Uterus (tissue), 4 donors: Measurements from ENCODE around the gene TUBB4A. TPM values are rescaled to one million over a fixed set of nuclear protein-coding genes. Genes with fewer than 3 reads are reported as not detected.

Experiments
- DNase-seq, 2 donors: peaks; one replicate each; pipeline ENCODE4 v3.0.0-alpha.2; 2019 to 2020
- H3K27ac ChIP-seq, 2 donors: fragments of 200-600 bp; sonication (generic); 1 replicate in 1 of 2; 2 replicates in 1 of 2; pipeline ENCODE4 v1.5.1; 2016 to 2018
- H3K27me3 ChIP-seq, 2 donors: fragments of 200-600 bp; sonication (generic); one replicate each; pipeline ENCODE4 v1.5.1; 2018 to 2019; ENCODE audit warnings: control low read depth in 1 of 2
- H3K36me3 ChIP-seq, 2 donors: fragments of 200-600 bp; sonication (generic); one replicate each; pipeline ENCODE4 v1.5.1; 2019; ENCODE audit warnings: control low read depth in 1 of 2
- H3K4me1 ChIP-seq, 2 donors: fragments of 200-600 bp; sonication (generic); one replicate each; pipeline ENCODE4 v1.5.1; 2018 to 2019; ENCODE audit warnings: control low read depth in 1 of 2
- H3K4me3 ChIP-seq, 2 donors: fragments of 200-600 bp; sonication (generic); 1 replicate in 1 of 2; 2 replicates in 1 of 2; pipeline ENCODE4 v1.5.1; 2018 to 2019; ENCODE audit warnings: mild to moderate bottlenecking in 1 of 2
- H3K9me3 ChIP-seq, 2 donors: fragments of 200-600 bp; sonication (generic); one replicate each; pipeline ENCODE4 v1.5.1; 2019; ENCODE audit warnings: control low read depth in 1 of 2
- CTCF ChIP-seq, 4 experiments: fragments of 200-600 bp in 2 of 4; fragments of 450-650 bp in 2 of 4; sonication (generic) in 2 of 4; IDR thresholded peaks; one replicate each; pipeline ENCODE4 v1.5.1; 2016 to 2019; ENCODE audit warnings: antibody characterized with exemption in 4 of 4, mild to moderate bottlenecking in 2 of 4, moderate library complexity in 1 of 4
- POLR2A ChIP-seq, 2 donors: fragments of 450-650 bp; IDR thresholded peaks; one replicate each; pipeline ENCODE4 v1.6.1; 2016; ENCODE audit warnings: antibody characterized with exemption in 2 of 2, mild to moderate bottlenecking in 1 of 2, moderate library complexity in 1 of 2
- intact Hi-C: fragments of 100-400 bp; cut with DNase I; formaldehyde crosslinking; loops from one replicate; pipeline ENCODE4 v1.15.1; 2023; ENCODE audit warnings: low total_unique reads
- total RNA-seq, 4 donors: library from RNA; depleted of rRNA in 3 of 4; stranded (reverse); fragments of >200 nt in 3 of 4; gene quantifications; one replicate each; pipeline versions ENCODE4 v1.1.0 to v1.2.4, GENCODE V29; 2014 to 2023
- donor health status: DM: yes; HTN: yes; CAD: no.

TUBB4A gene
- total RNA-seq, 4 donors from 2014 or later = 2.3 to 4.4 TPM; not detected in 2

- intact Hi-C loops = no loop called here
- H3K4me3 ChIP-seq = no peak overlapping the region
- H3K36me3 ChIP-seq = no peaks in the 10 kb centered on the region
- no peak for TF ChIP-seq POLR2A (IDR thresholded peaks at IDR 0.05)
- no peak for TF ChIP-seq CTCF (IDR thresholded peaks at IDR 0.05)
- DNase-seq = no peak
- no peak overlapping the region for H3K27ac ChIP-seq
- no peaks in the 10 kb centered on the region for H3K4me1 ChIP-seq
- peaks cover 0 to 7% of the 10 kb centered on the region in 2 donors for H3K9me3 ChIP-seq
- no peaks in the 10 kb centered on the region for H3K27me3 ChIP-seq
Observed at GRCh38 chr19:6455924-6456323, 46.2 kb downstream of the TUBB4A start.

- no peak for TF ChIP-seq POLR2A (IDR thresholded peaks at IDR 0.05)
- TF ChIP-seq CTCF (IDR thresholded peaks at IDR 0.05) = no peak
- Histone ChIP-seq H3K9me3 (peaks cover 0 to 7% of the 10 kb centered on the region in 2 donors), H3K27me3 (no peaks in the 10 kb centered on the region), H3K4me1 (no peaks in the 10 kb centered on the region), H3K27ac (no peak overlapping the region), H3K4me3 (no peak overlapping the region), H3K36me3 (no peaks in the 10 kb centered on the region)
- no peak for DNase-seq
- intact Hi-C loops = no loop called here
Observed at GRCh38 chr19:6453951-6454565, 48.1 kb downstream of the TUBB4A start.

- TF ChIP-seq POLR2A (IDR thresholded peaks at IDR 0.05) (no peak), CTCF (IDR thresholded peaks at IDR 0.05) (no peak)
- DNase-seq = no peak
- Histone ChIP-seq H3K4me3 (no peak overlapping the region), H3K27me3 (no peaks in the 10 kb centered on the region), H3K27ac (no peak overlapping the region), H3K36me3 (no peaks in the 10 kb centered on the region), H3K9me3 (peaks cover 0 to 7% of the 10 kb centered on the region in 2 donors), H3K4me1 (no peaks in the 10 kb centered on the region)
- intact Hi-C loops = no loop called here
Observed at GRCh38 chr19:6452899-6453298, 49.2 kb downstream of the TUBB4A start.

- no peaks in the 10 kb centered on the region for H3K27me3 ChIP-seq
- no peaks in the 10 kb centered on the region for H3K36me3 ChIP-seq
- H3K4me3 ChIP-seq = no peak overlapping the region
- intact Hi-C loops = no loop called here
- no peaks in the 10 kb centered on the region for H3K4me1 ChIP-seq
- peaks cover 0 to 7% of the 10 kb centered on the region in 2 donors for H3K9me3 ChIP-seq
- TF ChIP-seq POLR2A (IDR thresholded peaks at IDR 0.05) (no peak), CTCF (IDR thresholded peaks at IDR 0.05) (no peak)
- DNase-seq = no peak
- H3K27ac ChIP-seq = no peak overlapping the region
Observed at GRCh38 chr19:6452223-6452614, 49.9 kb downstream of the TUBB4A start.

GRCh38 chr19:6451583-6452222, 50.4 kb downstream of the TUBB4A start:
- Histone ChIP-seq H3K36me3 (no peaks in the 10 kb centered on the region), H3K27ac (no peak overlapping the region), H3K4me1 (no peaks in the 10 kb centered on the region), H3K4me3 (no peak overlapping the region), H3K27me3 (no peaks in the 10 kb centered on the region), H3K9me3 (peaks cover 0 to 7% of the 10 kb centered on the region in 2 donors)
- no peak for TF ChIP-seq POLR2A (IDR thresholded peaks at IDR 0.05)
- no peak for TF ChIP-seq CTCF (IDR thresholded peaks at IDR 0.05)
- intact Hi-C loops = no loop called here
- no peak for DNase-seq
